Coronary artery (tissue), 2 donors: Measurements from ENCODE around the gene TACC2.

Source experiments
- DNase-seq: peaks from one replicate; pipeline ENCODE4 v3.0.0-alpha.2; 2017; ENCODE audit warnings: low spot score
- H3K27ac ChIP-seq, 2 donors: fragments of 200-600 bp; sonication (generic); one replicate each; pipeline ENCODE4 v1.5.1; 2016 to 2019
- H3K4me3 ChIP-seq: fragments of 200-600 bp; sonication (generic); 2 replicates; pipeline ENCODE4 v1.5.1; 2016; ENCODE audit warnings: mild to moderate bottlenecking, moderate library complexity
- TF ChIP-seq, protein P1 (sequence below): fragments of 200-600 bp; sonication (generic); IDR thresholded peaks from one replicate; pipeline ENCODE4 v1.5.1; 2019; ENCODE audit warnings: antibody characterized with exemption

TACC2 gene

DNA sequence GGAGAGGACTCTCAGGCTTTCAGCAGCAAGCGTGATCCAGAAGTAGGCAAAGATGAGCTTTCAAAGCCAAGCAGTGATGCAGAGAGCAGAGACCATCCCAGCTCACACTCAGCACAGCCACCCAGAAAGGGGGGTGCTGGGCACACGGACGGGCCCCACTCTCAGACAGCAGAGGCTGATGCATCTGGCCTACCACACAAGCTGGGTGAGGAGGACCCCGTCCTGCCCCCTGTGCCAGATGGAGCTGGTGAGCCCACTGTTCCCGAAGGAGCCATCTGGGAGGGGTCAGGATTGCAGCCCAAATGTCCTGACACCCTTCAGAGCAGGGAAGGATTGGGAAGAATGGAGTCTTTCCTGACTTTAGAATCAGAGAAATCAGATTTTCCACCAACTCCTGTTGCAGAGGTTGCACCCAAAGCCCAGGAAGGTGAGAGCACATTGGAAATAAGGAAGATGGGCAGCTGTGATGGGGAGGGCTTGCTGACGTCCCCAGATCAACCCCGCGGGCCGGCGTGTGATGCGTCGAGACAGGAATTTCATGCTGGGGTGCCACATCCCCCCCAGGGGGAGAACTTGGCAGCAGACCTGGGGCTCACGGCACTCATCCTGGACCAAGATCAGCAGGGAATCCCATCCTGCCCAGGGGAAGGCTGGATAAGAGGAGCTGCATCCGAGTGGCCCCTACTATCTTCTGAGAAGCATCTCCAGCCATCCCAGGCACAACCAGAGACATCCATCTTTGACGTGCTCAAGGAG is 95.5 kb downstream of the TACC2 start:
- TF ChIP-seq, protein P1, sequence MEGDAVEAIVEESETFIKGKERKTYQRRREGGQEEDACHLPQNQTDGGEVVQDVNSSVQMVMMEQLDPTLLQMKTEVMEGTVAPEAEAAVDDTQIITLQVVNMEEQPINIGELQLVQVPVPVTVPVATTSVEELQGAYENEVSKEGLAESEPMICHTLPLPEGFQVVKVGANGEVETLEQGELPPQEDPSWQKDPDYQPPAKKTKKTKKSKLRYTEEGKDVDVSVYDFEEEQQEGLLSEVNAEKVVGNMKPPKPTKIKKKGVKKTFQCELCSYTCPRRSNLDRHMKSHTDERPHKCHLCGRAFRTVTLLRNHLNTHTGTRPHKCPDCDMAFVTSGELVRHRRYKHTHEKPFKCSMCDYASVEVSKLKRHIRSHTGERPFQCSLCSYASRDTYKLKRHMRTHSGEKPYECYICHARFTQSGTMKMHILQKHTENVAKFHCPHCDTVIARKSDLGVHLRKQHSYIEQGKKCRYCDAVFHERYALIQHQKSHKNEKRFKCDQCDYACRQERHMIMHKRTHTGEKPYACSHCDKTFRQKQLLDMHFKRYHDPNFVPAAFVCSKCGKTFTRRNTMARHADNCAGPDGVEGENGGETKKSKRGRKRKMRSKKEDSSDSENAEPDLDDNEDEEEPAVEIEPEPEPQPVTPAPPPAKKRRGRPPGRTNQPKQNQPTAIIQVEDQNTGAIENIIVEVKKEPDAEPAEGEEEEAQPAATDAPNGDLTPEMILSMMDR: no peak
- H3K4me3 ChIP-seq: no peak overlapping the region
- no peak overlapping the region for H3K27ac ChIP-seq
- no peak for DNase-seq

DNA sequence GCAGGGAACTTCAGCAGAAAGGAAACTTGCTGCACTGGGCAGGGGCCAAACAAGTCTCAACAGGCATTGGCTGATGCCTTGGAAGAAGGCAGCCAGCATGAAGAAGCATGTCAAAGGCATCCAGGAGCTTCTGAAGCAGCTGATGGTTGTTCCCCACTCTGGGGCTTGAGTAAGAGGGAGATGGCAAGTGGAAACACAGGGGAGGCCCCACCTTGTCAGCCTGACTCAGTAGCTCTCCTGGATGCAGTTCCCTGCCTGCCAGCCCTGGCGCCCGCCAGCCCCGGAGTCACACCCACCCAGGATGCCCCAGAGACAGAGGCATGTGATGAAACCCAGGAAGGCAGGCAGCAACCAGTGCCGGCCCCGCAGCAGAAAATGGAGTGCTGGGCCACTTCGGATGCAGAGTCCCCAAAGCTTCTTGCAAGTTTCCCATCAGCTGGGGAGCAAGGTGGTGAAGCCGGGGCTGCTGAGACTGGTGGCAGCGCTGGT is 96.5 kb downstream of the TACC2 start:
- H3K4me3 ChIP-seq: no peak overlapping the region
- H3K27ac ChIP-seq: no peak overlapping the region
- peak; percentile 71 for DNase-seq
- TF ChIP-seq, protein P1: no peak

DNA sequence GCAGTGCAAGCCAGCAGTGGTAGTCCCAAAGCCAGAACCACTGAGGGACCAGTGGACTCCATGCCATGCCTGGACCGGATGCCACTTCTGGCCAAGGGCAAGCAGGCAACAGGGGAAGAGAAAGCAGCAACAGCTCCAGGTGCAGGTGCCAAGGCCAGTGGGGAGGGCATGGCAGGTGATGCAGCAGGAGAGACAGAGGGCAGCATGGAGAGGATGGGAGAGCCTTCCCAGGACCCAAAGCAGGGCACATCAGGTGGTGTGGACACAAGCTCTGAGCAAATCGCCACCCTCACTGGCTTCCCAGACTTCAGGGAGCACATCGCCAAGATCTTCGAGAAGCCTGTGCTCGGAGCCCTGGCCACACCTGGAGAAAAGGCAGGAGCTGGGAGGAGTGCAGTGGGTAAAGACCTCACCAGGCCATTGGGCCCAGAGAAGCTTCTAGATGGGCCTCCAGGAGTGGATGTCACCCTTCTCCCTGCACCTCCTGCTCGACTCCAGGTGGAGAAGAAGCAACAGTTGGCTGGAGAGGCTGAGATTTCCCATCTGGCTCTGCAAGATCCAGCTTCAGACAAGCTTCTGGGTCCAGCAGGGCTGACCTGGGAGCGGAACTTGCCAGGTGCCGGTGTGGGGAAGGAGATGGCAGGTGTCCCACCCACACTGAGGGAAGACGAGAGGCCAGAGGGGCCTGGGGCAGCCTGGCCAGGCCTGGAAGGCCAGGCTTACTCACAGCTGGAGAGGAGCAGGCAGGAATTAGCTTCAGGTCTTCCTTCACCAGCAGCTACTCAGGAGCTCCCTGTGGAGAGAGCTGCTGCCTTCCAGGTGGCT is 97.7 kb downstream of the TACC2 start:
- no peak for DNase-seq
- no peak overlapping the region for H3K4me3 ChIP-seq
- no peak overlapping the region for H3K27ac ChIP-seq
- TF ChIP-seq, protein P1: no peak

DNA sequence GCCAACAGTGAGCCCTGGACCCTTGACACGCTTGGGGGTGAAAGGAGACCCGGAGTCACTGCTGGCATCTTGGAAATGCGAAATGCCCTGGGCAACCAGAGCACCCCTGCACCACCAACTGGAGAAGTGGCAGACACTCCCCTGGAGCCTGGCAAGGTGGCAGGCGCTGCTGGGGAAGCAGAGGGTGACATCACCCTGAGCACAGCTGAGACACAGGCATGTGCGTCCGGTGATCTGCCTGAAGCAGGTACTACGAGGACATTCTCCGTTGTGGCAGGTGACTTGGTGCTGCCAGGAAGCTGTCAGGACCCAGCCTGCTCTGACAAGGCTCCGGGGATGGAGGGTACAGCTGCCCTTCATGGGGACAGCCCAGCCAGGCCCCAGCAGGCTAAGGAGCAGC is 98.5 kb downstream of the TACC2 start:
- no peak for DNase-seq
- no peak overlapping the region for H3K27ac ChIP-seq
- H3K4me3 ChIP-seq: no peak overlapping the region
- TF ChIP-seq, protein P1: no peak

DNA sequence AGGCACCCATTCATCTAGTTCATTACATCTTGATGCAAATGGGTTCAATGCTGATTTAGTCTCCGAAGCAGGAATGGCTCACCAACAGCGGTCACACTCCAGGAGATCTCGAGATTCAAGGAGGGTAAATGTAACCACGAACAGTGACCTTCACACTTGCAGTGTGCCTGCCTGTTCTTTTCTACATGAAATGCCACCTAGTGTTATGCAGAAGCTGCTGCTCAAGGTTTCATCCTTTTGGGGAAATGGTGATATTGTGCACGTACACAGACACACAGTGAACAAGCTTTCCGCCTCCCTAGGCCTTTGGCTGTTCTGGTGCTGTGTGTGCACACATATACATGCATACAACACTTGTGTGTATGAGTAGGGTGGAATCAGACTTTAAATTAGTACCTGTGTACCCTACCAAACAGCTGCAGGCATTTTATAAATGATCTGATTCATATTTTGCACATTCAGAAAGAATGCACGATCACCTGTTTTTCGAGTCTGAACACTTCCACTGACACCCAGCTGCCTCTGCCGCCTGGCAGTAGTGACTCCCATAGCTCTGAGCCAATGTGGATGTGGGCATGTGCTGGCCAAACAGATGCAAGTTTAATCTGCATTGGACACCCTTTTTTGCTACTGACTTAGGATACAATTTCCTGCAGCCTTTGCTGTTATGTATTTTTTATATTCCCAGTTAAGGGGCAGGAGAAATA is 100.5 kb downstream of the TACC2 start:
- no peak for DNase-seq
- Histone ChIP-seq H3K27ac (no peak overlapping the region), H3K4me3 (no peak overlapping the region)
- TF ChIP-seq, protein P1: no peak

DNA sequence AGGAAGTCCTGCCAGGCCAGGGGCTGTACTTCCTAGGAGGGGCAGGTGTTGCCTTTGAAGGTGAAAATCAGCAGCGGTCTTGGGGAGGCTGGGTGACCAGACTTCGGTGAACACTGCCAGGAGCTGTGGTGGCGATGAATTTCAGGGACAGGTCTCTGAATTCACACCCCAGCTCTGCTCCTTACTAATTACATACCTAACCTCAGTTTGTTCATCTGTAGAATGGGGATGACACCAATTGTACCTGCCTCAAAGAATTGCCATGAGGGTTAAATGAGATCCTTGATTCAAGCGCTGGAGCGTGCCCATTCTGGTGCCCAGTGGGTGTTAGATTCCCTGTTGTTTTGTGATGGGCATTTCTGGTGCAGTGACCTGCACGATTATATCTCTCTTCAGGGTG is 102.8 kb downstream of the TACC2 start:
- TF ChIP-seq, protein P1: no peak
- DNase-seq: no peak
- Histone ChIP-seq H3K4me3 (no peak overlapping the region), H3K27ac (no peak overlapping the region)
